Right atrium auricular region (tissue), 2 donors: ENCODE data around the gene PODNL1. TPM values are rescaled to one million over a fixed set of nuclear protein-coding genes. Genes with fewer than 3 reads are reported as not detected.

ENCODE experiments used
- DNase-seq: peaks from one replicate; pipeline ENCODE4 v3.0.0-alpha.2; 2019; ENCODE audit warnings: low spot score
- H3K27ac ChIP-seq, 2 donors: fragments of 200-600 bp; sonication (generic); 1 replicate in 1 of 2; 2 replicates in 1 of 2; pipeline ENCODE4 v1.5.1; 2016 to 2019
- H3K27me3 ChIP-seq, 2 donors: fragments of 200-600 bp; sonication (generic); one replicate each; pipeline versions ENCODE4 v1.5.1 to v1.6.0; 2017 to 2019
- H3K36me3 ChIP-seq: fragments of 200-600 bp; sonication (generic); one replicate; pipeline ENCODE4 v1.5.1; 2016
- H3K4me1 ChIP-seq, 2 donors: fragments of 200-600 bp; sonication (generic); one replicate each; pipeline versions ENCODE4 v1.5.1 to v1.6.0; 2017 to 2019
- H3K4me3 ChIP-seq, 2 donors: fragments of 200-600 bp; sonication (generic); 1 replicate in 1 of 2; 2 replicates in 1 of 2; pipeline ENCODE4 v1.5.1; 2017 to 2019; ENCODE audit warnings: mild to moderate bottlenecking in 1 of 2, moderate library complexity in 1 of 2
- H3K9me3 ChIP-seq, 2 donors: fragments of 200-600 bp; sonication (generic); one replicate each; pipeline ENCODE4 v1.5.1; 2019
- CTCF ChIP-seq, 2 donors: fragments of 200-600 bp; sonication (generic); IDR thresholded peaks; one replicate each; pipeline ENCODE4 v1.5.1; 2019; ENCODE audit warnings: antibody characterized with exemption in 2 of 2
- total RNA-seq, 2 donors: library from RNA; depleted of rRNA; stranded (reverse); fragments of >200 nt; gene quantifications; one replicate each; pipeline ENCODE4 v1.1.0, GENCODE V29; 2016

Gene PODNL1
- total RNA-seq, 2 donors from 2014 or later = 0.47 to 1.1 TPM

- Histone ChIP-seq H3K9me3 (no peaks in the 10 kb centered on the region), H3K27ac (no peak overlapping the region), H3K27me3 (no peaks in the 10 kb centered on the region), H3K36me3 (no peaks in the 10 kb centered on the region), H3K4me3 (no peak overlapping the region), H3K4me1 (peaks cover 0 to 43% of the 10 kb centered on the region in 2 donors)
- DNase-seq = no peak
- no peak for TF ChIP-seq CTCF (IDR thresholded peaks at IDR 0.05)
Observed at GRCh38 chr19:13984875-13985741, 46.9 kb upstream of the PODNL1 start.

GRCh38 chr19:13984186-13984585, 46.0 kb upstream of the PODNL1 start:
- no peak overlapping the region for H3K4me3 ChIP-seq
- no peak for DNase-seq

GRCh38 chr19:13983213-13983889, 45.1 kb upstream of the PODNL1 start:
- no peaks in the 10 kb centered on the region for H3K27me3 ChIP-seq

More at GRCh38 chr19:13984186-13984585, 46.0 kb upstream of the PODNL1 start:
- no peaks in the 10 kb centered on the region for H3K27me3 ChIP-seq
- no peak for TF ChIP-seq CTCF (IDR thresholded peaks at IDR 0.05)
- no peaks in the 10 kb centered on the region for H3K36me3 ChIP-seq
- H3K27ac ChIP-seq = no peak overlapping the region
- no peaks in the 10 kb centered on the region for H3K9me3 ChIP-seq
- H3K4me1 ChIP-seq = peaks cover 0 to 49% of the 10 kb centered on the region in 2 donors

GRCh38 chr19:13982773-13983172, 44.6 kb upstream of the PODNL1 start:
- DNase-seq = no peak
- H3K36me3 ChIP-seq = no peaks in the 10 kb centered on the region
- peaks cover 0 to 57% of the 10 kb centered on the region in 2 donors for H3K4me1 ChIP-seq

More at GRCh38 chr19:13983213-13983889, 45.1 kb upstream of the PODNL1 start:
- no peaks in the 10 kb centered on the region for H3K36me3 ChIP-seq
- H3K27ac ChIP-seq = no peak overlapping the region
- no peak for DNase-seq
- H3K4me1 ChIP-seq = peaks cover 0 to 55% of the 10 kb centered on the region in 2 donors
- no peak for TF ChIP-seq CTCF (IDR thresholded peaks at IDR 0.05)
- H3K9me3 ChIP-seq = no peaks in the 10 kb centered on the region
- H3K4me3 ChIP-seq = no peak overlapping the region

GRCh38 chr19:13981988-13982501, 43.8 kb upstream of the PODNL1 start:
- H3K9me3 ChIP-seq = no peaks in the 10 kb centered on the region
- no peaks in the 10 kb centered on the region for H3K27me3 ChIP-seq
- H3K4me3 ChIP-seq = no peak overlapping the region
- H3K36me3 ChIP-seq = no peaks in the 10 kb centered on the region
- no peak overlapping the region for H3K27ac ChIP-seq
- no peak for TF ChIP-seq CTCF (IDR thresholded peaks at IDR 0.05)
- DNase-seq = no peak
- H3K4me1 ChIP-seq = peaks cover 0 to 52% of the 10 kb centered on the region in 2 donors

More at GRCh38 chr19:13982773-13983172, 44.6 kb upstream of the PODNL1 start:
- no peaks in the 10 kb centered on the region for H3K9me3 ChIP-seq
- no peak for TF ChIP-seq CTCF (IDR thresholded peaks at IDR 0.05)
- no peaks in the 10 kb centered on the region for H3K27me3 ChIP-seq
- H3K4me3 ChIP-seq = no peak overlapping the region
- no peak overlapping the region for H3K27ac ChIP-seq
